ENCODE results near the gene TMEM144.
"Not testable (repeated sequence)": the region's sequence is repeated elsewhere in the genome, so short reads cannot be mapped to it uniquely, and the experiment has no call there.

TMEM144 gene

DNA sequence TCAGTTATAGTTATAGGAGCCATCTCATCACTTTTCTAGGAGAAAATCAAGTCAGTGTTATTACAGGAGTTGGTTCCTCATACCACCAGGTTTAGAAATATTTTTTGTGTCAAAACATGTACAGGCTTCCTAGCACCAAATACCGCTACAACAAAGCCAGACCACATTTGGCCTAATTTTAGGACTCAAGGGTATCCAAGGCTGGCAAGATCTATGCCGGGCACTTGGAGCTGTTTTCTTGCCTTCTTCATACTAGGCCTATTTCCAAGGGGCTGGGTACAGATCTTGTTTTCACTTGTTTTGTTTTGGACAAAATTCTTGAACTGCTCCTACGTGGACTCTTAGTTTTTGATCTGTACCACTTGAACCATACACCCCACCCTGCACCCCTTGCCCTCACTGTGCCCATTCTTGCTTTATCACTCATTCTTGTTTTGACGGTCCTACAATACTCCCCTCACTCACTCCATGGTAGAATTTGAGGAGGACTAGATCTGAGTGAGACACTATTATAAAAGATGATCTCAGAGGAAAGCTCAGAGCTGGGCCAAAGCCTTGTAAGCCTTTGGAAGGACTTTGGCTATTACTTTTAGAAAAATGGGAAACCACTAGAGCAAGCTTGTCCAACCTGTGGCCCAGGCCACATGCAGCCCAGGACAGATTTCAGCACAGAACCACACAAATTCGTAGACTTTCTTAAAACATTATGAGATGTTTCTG, 17.7 kb upstream of the TMEM144 start:
- no peak for DNase-seq

DNA sequence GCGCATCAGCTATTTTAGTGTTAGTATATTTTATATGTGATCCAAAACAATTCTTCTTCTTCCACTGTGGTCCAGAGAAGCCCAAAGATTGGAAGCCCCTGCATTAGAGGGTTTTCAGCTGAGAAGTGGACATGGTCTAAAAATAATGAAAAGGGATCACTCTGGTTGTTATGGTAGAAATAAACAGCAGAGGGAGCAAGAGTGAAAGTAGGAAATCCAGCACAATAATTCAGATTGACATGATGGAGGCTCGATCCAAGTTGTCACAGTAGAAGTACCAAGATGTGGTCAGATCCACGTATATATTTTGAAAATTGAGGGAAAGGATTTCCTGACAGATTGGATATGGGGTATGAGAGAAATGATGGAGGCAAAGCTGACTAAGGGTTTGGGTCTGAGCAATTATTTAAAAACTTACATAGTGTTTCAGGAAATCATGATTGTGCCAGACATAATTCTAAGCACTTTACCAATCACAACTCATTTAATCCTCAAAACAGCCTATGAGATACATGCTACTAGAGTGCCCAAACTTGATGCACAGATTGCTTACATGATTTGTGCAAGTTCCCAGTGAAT, 17.0 kb upstream of the TMEM144 start:
- DNase-seq: peak; percentile 81

DNA sequence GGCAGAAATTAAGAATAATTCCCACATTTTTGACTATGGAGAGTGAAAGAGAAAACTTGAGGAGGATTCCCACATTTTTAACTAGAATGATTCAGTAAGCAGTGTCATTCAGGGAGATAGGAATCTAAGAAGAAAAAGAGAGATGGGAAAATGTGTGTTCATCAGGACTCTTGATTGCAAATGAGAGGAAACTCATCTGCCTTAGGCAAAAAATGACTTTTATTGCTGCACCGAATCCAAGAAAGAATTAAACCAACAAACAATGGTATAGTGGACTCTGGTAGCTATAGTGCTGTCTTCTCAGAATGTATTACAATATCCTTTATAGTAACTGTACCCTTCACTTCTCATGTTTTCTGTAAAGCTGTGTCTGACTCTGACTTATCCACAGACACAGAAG, 15.0 kb upstream of the TMEM144 start:
- no peak for DNase-seq

DNA sequence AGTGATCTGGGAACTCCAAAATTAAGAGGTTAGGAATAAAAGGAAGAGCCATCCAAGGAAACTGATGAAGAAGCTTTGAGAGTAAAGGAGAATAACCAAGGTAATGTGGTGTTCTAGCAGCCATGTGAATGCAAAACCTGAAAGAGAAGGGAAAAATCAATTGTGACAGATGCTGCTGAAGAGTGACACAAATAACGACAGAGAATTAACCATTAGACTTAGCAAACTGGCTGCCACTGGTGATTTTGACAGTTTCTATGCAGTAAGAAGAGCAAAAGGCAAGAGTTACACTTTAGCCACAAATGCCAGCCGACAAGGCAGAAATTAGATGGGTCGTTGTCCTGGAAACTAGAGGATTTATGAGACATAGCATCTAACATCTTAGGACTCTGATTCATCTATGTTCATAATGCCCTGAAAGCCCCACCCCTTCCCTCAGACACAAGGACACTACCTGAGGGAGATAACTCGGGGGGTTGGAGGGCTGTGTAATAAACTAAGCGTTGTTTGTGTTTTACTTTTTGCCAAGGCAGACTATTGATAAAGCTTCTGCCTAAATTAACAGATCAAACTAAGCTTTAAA, 13.0 kb upstream of the TMEM144 start:
- DNase-seq: no peak

DNA sequence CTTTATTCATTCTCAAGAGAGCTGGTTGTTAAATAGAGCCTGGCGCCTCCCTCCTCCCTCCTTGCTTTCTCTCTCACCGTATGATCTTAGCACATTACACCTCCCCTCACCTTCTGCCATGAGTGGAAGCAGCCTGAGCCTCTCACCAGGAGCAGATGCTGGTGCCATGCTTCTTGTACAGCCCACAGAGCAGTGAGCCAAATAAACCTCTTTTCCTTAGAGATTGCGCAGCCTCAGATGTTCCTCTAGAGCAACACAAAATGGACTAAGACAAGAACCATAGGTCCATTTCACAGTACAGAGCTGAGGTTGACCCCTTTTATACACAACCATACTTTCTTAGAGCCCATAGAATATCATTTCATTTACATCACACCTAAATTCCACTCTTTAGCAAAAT, 10.1 kb upstream of the TMEM144 start:
- no peak for DNase-seq

DNA sequence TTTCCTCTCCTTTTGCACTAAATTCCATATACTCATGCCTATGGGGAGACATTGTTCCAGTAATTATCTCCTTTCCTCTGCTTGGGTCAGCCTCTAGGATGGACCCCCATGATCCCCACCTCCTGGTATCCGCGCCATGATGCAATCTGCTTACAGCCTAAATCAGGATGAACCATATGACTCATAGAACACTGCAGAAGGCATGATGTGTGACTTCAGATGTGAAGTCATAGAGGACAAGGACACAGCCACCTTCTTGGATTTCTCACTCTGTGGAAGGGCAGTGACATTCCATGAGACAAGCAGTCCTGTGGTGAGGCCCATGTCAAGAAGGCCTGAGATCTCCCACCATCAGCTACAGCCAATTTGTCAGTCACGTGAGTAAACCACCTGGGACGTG, 9.0 kb upstream of the TMEM144 start:
- DNase-seq: no peak

DNA sequence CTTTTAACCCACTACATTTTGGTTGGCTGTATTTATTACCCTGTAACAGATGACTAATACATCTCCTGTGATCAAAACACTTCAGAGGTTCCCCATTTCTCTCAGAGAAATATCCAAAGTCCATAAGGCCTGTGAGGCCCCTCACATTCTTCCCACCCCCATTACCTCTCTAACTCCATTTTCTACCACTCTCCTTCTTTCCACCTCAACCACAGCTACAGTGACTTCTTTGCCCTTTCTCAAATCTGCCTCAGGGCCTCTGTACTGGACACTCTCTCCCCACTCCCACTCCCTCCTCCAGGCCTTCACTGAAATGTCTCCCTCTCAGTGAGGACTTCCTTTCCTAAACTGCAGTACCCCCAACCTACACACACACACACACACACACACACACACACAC, 8.4 kb upstream of the TMEM144 start:
- no peak for DNase-seq

DNA sequence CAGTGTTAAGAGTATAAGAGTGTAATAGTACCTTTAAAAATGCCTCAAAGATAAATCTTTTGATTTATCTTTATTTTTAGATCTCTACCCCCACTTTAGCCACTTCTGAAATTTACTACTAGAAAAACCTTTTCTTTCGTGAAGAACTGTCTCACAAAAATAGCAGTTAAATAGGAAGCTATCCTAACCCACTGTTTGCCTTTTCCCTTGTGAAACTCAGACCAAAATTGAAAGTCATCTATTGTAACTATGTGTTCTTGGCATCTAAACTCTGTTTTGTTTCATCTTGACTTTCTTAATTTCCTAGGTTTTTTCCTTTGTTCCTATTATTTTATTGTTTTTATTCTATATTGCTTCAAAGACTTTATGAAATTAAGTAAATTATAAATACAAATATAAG, 7.8 kb upstream of the TMEM144 start:
- DNase-seq: peak; percentile 37

DNA sequence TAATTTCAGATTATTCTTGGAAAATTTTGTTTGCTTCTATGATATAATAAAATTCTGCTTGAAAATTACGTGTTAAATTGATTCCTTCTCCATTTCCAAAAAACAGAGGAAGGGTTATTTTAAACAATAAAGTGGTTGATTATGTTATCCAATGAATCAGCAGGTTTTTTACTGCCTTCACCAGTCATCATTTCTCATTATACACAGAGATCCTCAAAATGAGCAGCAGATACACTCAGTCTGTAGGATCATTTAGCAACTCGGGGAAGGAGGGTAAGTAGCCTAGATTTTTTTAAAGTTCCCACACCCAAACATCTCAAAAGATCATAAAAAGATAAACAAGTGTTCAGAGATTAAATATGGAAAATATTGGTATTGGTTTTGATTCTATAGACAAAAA, 6.8 kb upstream of the TMEM144 start:
- DNase-seq: peak; percentile 10

DNA sequence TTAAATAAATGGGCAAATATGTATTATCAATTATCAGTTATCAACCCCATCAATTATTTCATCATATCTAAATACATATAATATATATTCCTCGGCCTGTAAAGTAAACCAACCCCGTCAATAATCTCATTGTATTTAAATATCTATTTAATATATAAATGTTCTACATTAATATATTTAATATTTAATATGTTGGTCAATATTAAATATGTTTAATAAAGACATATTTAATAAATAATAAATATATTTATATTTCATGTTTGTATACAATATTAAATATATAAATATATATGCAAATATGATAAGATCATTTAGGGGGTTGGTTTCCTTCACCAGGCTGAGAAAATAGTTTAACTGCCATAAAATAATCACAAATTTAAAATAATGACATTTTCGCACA, 6.4 kb upstream of the TMEM144 start:
- no peak for DNase-seq

DNA sequence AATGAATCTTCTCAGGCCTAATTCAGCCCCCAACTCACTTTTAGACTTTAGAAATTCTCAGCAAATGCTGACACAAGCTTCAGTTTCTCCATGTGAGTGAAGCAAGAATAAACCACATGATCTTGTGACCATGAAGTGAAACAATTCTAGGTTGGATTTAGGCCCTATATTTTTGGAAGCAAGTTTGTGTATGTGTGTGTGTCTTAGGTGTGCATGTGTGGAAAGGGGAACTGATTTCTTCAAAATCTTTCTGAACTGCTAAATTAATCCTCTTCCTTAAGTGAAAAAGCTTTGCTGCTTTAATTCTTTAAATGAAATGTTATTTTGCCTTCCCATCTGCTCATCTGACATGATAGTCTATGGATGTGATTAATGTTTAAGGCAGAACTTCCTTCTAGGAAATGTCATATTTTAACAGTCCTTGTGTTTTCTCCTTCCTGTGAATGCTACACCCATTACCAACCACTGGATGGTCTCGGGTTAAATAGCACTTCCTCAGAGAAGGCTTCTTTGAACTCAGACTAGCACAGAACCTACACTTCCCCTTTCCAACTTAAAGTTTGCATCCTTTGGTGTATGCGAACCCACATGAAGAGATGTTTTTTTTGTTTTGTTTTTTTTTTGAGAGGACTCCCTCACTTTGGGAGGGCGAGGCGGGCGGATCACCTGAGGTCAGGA, 1.2 kb upstream of the TMEM144 start:
- peak; percentile 86 for DNase-seq

DNA sequence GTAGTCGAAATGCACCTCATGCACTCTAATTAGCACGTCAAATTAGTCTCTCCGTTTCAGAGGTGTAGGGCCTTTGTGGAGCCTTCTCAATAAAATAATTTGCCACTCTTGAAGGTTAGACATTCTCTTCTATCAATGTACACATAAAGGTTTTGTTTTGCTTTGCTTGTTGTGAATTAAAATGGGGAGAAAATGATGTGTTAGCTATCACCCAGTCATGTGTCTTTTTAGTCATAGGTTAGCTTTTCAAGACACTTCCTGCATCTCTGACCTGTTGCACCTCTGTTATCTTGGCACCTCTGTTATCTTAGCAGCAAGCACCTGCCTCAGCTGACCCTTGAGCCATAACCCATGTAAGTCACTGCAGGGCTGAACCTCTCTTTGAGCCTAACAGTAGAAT, 936 bp downstream of the TMEM144 start:
- DNase-seq: peak; percentile 48

DNA sequence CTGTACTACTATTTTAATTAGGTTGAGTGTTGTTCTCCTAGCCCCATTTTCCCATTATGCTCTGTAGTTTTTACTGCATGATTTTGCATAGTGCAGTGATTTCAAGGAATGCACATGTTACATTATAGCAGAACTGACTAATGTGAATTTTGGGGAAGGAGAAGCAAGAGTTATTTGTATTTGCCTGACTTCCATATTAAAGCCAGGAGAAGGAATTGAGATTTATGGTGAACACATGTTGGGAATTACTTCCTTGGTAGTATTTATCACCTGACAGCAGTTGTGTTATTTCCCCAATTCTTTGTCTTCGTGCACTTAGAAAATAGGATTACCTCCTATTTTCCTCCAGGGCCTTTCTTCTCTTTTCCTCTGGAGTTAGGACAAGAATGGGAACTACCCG, 3.2 kb downstream of the TMEM144 start:
- no peak for DNase-seq

DNA sequence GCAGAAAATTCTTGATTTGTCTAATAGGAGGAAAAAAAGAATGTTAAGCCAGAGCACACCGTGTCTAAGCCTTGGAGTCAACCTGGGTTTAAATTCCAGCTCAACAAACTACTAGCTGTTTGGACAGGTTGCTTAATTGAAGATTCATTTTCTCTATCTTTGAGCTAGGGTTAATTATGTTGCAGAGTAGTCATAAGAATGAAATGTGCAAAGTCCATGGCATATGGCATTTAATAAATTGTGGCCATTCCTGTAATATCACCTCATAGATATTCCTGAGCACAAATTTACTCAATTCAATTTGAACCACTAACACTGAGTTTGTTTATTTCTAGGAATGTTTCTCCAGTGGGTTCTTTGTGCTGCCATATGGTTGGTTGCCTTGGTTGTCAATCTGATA, 4.6 kb downstream of the TMEM144 start:
- DNase-seq: no peak

DNA sequence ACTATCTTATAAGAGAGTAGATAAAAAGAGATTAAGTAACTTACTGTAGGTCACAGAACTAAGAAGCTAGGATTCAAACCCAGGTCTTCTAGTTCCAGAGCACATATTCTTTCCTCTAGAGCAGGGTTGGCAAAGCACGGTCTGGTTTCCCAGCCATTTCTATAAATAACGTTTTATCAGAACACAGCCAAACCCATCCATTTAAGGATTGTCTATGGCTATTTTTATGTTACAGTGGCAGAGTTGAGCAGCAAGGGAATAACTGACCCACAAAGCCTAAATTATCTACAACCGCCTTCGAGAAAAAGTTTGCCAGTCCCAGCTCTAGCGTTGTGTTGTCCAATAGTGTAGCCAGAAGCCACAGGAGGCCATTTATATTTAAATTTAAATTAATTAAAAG, 7.5 kb downstream of the TMEM144 start:
- DNase-seq: no peak

DNA sequence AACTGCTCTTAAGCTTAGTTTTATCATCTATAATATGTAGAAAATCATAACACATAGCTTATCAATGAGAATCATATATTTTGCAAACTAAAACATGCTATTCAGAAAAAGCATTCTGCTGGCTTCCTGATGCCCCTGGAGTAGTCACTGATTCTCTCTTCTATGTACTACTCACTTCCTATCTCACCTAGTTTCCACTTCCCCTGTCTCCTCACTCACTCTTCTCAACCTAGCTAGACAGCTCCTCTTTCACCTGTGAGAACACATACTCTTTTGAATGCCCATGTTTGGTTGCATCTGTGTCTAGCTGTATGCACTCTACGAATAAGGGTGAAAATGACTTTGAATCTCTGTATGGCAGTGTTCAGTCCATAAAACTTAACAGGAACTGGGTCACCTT, 9.3 kb downstream of the TMEM144 start:
- no peak for DNase-seq

DNA sequence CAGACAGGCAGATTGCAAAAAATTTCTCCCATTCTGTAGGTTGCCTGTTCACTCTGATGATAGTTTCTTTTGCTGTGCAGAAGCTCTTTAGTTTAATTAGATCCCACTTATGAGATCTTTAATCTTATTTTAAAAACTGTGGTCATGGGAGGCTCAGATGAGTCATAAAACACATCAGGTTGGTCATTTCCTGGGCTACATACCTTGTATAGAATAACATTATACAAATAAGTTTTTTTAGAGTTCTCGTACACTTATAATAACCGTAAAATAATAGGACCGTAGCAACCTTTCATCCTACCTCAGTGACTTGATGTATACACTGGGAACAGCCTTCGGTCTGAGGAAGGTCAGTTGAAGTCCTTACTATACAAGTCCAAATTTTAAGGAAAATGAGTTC, 14.0 kb downstream of the TMEM144 start:
- not testable (repeated sequence) for DNase-seq

DNA sequence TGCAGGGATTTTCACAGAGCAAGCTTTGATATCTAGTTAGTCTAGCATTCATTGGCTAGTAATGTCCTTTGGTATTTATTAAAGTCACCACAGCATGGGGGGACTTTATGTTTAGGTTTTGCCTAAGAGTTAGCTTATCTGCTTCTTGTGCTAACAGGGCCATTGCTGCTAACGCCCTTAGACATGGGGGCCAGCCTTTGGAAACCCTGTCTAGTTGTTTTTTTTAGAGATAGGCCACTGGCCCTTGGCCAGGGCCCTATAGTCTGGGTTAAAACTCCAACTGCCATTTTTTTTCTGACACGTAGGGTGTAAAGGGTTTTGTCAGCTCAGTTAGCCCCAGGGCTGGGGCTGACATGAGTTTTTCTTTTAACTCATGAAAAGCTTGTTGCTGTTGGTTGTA, 14.7 kb downstream of the TMEM144 start:
- peak; percentile 55 for DNase-seq

DNA sequence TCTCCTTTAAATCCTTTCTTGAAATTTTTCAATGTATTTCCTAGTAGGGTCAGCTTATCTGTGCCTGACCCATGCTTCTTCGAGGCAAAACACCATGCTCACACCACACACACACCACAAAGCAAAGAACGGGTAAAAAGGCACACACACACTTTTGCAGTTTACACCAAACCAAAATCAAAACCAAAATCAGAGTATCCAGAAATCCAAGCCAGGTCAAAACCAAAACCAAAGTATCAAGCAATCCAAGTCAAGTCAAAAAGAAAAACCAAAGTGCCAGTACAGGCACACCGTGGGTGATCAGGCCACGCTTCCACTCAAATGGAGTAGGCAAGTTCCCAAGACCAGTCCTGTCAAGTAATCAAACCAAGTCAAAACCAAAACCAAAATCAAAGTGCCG, 17.6 kb downstream of the TMEM144 start:
- not testable (repeated sequence) for DNase-seq

DNA sequence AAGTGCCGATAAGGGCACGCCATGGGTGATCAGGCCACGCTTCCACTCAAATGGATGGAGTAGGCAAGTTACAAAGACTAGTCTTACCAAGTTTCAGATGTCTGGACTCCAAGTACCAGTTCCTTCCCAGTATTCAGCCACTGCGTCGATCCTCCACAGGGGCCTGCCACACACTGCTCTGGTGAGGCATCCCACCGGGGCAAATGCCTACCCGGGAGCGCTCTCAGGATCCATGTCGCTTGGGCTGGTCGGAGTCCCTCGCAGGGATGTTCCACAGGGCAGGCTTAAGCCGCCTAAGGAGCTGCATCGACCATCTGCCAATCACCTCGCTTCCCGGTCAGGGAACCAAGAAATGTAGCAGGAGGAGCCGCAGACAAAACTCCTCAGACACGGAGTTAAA, 18.1 kb downstream of the TMEM144 start:
- not testable (repeated sequence) for DNase-seq

DNA sequence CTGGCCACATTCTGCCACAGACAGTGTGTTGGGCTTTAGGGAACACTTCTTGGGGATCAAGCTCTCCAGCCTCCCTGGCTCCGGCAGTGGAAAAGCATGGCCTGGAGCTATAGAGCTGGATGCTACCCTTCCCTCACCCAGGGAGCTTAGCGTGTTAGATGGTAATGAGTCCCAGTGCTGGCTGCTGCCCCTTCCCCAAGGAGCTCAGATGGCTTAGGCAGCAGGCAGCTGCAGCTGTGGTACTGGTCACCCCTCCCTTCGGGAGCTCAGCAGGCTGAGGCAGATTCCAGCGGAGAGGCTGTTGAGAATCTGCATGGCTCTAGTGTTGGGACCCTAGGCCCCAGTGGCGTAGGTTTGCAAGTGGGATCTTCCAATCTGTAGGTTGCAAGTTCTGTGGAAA, 19.5 kb downstream of the TMEM144 start:
- no peak for DNase-seq

DNA sequence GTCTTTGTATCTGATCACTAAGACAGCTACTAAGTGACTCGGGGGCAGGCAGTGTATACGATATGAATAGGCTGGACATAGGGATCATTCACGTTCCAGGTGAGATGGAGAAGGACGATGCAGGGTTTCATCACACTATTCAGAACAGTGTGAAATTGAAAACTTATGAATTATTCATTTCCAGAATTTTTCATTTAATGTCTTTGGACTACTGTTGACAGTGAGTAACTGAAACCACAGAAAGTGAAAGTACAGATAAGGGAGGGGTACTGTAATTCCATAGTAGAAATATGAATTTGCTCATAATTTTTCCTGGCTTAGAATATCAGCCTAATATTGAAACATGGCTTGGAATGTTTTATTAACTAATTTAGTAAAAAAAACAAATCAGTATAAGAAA, 24.4 kb downstream of the TMEM144 start:
- peak; percentile 60 for DNase-seq

DNA sequence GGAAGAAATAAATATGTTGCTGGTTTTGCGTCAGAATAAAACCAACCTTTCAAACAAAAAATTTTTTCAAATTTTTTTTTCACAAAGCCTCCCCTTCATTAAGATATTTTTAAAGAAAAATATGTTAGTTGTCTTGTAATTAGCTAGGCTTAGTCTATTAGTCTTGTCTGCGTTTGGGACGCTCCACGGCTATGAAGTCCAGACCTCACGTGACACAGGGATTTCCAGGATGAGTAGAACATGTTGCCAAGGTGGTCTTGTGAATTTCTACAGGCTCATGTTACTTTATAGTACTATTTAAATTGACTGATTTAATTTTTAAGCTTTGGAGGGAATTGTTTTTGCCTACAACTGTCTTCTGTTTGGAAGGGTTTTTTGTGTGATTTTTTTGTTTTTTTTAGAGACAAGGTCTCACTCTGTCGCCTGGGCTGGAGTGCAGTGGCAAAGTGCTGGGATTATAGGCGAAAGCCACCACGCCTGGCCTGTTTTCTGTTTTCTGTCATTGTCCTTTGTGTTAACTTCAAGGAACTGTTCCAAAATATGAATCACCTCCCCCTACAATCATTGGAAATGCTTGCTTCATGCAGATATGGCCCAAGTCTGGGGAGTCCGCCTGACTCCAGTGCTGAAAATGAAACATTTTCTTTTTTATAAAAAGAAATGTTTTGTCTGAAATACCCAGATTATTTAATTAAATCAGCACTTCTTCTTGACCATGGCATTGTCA, 26.2 kb downstream of the TMEM144 start:
- no peak for DNase-seq
